Head of caudate nucleus (tissue), 42 donors: ENCODE data around the gene COPS4.

Source experiments
- DNase-seq, 42 donors: peaks; one replicate each; pipeline versions ENCODE4 v3.0.0 to v3.0.0-alpha.2; 2020 to 2021; ENCODE audit warnings: mixed read lengths in 7 of 42
- intact Hi-C: fragments of 100-400 bp; cut with DNase I; formaldehyde crosslinking; loops from one replicate; pipeline ENCODE4 v1.15.0; 2022

COPS4 gene

DNA sequence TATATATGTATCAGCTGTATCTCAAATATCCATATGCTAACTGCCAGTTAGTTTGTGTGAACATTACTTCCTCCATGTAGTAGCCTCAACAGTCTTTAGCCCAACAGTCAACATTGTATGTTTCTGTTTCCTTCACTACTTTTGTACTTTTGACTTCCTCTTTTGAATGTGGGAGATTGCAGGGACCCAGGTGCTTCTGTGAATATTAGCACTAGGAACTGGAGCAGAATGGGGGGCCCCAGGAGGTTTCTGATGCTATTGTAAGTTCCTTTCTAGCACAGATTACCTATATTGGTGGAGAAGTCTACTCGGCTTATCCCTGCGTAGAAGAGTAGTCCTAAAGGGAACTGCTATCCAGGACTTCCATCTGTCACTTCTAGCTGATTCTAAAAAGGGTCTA, 77.2 kb downstream of the COPS4 start:
- DNase-seq = no peak
- intact Hi-C loops = no loop called here

DNA sequence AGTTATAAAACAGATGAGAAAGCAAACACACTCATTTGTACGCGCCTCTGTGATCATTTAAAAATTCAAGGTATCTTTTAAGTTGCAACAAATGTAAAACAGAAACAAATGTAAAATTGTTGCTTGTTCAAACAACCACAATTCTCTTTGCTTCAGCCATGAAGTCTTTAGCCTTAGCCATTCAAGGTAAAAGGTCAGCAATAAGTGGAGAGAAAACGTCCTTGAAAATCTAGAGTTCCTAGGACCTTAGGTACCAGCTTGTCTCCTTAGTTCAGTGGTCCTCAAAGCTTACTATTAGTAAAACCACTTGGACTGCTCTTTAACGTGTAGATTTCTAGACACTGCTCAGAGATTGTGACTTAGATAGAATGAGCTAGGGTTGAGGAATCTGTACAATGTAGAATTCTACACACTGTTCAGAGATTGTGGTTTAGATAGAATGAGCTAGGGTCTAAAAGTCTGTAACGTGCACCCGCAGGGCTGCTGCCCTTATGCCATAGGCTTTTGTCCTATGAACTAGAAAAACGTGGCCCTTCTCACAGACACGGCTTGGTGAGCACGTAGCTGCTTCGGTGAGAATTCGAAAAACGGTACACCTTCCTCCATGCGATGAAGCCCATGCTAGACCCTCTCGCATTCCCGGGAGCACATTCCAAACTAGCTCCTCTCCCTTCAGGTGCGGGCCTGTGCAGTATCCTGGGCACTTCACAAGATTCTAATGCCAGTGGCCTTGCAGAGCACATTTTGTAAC, 77.9 kb downstream of the COPS4 start:
- DNase-seq = no peak
- intact Hi-C loops = no loop called here

DNA sequence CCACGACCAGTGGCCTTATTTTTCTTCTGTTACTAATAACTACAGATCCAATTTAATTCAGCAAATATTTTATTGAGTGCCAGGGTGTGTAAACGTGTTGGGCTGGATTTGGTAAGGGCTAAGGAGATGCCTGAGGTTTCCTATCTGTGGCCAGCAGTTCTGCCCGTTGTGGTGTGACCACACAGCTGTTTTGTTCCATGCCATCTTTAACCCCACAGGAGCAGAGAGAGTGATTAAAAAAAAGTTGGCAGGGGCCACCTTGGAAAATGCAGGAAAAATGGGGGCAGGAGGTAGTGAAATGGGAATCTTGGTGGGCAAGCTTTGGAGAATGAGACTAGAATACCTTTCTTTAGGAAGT, 78.4 kb downstream of the COPS4 start:
- no peak for DNase-seq
- intact Hi-C loops = no loop called here

DNA sequence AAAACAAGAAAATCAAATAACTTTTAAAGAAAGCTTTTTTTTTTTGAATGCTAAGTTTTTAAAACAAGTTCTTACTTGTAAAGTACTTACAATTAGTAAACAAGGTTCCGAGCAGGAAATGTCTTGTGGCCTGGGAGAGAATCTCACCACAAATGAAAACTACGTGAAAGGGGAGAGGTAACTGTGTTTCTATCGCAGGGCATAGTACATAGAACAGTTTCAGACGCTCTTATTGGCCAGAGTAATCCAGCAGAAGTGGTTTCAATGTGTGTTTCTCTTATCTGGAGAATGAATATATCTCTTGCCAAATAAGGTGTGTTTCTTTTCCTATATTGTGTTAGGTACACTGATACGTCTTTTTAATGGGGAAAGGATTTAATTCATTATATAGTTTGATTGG, 79.6 kb downstream of the COPS4 start, which contains the start of gene PLAC8:
PLAC8 (minus strand) TSS at position 154 of the 400 bp plus-strand sequence. CDS start 6,808 bp downstream, outside the sequence.
- intact Hi-C loops = no loop called here

DNA sequence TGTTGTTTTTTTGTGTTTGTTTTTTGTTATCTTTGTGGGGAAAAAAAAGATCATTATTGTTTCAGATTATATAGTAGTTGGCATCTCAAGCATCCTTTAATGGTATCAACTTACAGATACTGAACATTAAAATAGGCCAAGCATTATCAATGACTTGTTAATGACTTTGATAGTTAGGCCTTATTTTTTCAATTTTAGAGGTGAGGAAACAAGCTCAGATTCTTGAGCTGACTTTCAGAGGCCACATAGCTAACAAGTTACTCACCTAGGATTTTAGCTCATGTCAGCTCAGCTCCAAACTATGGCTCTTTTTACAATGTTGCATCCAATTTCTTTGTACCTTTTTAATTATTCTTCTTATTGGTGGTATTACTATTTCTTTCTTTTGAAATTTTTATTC, 80.0 kb downstream of the COPS4 start:
- intact Hi-C loops = no loop called here

More for the DNA sequence above, 79.6 kb downstream of the COPS4 start, which contains the start of gene PLAC8:
- no peak for DNase-seq

DNA sequence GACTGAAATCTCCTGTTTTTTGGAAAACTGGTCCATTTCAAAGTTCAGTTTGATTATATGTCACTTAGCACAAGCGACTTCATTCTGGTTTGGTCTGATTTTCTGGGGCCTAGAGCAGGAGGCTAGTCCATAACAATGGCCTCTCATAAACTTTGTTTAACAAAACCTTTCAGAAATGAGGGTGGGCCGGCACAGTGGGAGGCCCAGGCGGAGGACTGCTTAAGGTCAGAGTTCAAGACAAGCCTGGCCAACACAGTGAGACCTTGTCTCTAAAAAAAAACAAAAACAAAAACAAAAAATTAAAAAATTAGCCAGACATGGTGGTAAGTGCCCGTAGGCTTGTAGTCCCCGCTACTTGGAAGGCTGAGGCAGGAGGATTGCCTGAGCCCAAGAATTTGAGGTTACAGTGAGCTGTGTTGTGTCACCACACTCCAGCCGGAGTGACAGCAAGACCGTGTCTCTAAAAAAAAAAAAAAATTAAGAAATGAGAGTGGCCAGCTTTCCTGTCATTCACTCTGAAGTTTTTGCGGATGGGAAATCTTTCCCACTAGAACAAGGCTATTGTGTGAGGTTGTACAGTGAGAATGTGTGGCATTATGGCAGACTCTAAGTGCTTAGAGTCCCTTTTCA, 80.8 kb downstream of the COPS4 start:
- intact Hi-C loops = no loop called here
- DNase-seq = no peak

More for the DNA sequence above, 80.0 kb downstream of the COPS4 start:
- DNase-seq = no peak

DNA sequence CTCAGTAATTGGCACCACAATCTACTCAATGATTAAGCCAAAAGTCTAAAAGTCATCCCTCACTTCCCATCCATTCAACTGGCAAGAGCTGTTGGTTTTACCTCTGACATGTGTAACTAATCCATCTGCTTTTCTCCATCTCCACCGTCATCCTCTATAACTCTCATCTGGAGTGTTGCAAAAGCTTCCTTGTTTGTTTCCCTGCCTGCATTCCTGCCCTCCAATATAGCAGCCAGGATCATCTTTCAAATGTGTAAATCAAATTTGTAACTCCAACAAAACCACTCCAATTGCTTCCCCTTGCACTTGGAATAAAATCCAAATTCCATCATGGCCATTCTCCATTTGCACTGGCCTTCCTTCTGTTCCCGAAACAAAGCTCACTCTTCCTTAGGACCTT, 83.9 kb downstream of the COPS4 start:
- intact Hi-C loops = no loop called here
- no peak for DNase-seq

DNA sequence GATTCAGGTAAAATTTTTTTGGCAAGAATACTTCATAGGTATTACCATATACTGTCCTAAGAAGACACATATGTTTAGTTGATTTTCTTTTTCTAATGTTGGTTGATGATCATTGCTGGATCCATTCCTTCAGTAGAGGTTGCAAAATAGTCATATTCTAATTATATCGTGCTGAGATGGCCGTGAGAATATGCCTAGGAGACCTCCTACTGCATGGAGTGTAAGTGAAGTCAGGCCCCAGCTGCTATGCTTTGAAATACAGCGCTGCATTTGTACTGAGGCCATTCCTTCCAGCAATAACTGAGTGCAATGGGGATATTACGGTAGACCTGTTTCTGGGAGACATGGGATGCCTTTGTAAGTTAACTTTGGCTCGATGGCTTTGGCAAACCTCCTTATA, 86.3 kb downstream of the COPS4 start:
- no peak for DNase-seq
- intact Hi-C loops = no loop called here

DNA sequence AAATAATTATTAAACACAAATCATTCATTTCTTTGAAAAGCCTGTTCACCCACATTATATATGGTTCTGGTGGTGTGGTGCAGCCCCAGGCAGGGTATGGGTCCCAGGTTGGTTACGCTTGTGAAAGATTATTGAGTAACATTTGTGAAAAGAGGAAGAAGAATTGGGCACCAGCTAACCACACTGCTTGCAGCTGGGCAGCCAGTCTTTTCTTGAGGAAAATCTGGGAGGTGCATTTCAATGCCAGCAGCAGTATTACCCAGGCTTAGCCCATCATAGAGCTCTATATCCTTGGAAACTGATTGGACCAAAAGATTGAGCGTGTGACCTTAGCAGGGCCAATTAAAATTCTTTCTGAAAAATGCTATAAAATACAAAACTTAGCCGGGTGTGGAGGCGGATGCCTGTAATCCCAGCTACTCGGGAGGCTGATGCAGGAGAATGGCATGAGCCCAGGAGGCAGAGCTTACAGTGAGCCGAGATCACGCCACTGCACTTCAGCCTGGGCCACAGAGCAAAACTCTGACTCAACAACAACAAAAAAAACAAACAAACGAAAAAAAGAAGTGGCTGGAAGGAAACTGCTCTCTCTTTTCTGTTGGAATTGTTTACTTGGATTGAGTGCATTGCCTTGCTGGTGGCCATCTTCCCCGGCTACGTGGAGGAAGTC, 89.3 kb downstream of the COPS4 start:
- intact Hi-C loops = no loop called here
- DNase-seq = peak in 8 of 42 donors; percentile 5 to 44 (median 16)
